ENCODE results near the gene C17orf75.

The C17orf75 gene

DNA sequence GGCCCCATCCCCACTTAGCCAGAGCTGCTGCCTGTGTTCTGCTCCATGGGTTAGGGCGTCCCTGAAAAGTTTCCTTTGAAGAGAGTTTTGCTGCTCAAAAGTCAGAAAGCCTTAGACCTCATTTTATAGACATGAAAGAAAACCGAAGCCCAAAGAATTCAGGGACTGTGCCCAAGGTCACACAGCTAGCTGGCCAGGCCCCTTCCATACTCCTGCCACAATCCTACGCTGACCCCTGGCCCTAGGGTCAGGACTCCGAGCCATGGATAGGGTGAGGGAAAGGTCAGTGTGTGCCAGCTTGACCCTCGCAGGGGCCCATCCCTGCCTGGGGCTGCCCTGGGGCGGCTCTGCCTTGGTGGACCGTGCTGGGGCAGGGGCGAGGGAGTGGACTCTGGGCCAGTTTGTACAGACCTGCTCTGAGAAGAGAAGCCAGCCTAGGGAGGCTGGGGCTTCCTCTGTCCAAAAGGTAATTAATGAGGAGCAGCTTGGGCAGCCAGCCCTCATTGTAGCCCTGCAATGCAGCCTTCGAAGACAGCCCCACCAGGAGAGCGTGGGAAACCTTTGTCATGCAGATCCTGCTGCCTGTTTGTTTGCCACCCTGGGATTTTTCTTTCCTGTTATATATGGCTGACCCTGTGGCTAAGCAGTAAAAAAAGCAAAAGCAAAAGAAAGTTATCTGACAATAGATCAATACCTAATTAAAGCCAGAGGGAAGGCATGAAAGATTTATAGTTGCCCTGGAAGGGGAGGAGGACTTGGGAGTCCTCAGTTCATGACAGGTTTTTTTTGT lies 38.9 kb downstream of the C17orf75 start:
- DNase-seq: no peak

DNA sequence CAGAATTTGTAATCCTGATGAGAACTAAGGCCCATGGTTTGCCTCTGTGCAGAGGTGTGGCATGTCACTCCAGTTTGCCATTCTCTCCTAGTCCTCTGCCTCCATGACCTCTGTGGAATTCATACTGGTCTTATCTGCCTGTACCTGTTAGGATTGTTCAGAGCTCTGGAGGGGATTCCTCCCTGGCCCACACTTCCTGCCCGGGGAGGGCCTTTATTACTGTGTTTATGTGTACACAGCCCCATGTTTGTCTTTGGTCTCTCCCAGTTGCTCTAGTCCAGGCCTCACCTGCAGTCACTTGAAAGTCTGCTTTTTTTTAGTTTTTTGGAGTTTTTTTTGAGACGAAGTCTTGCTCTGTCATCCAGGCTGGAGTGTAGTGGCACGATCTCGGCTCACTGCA lies 39.9 kb downstream of the C17orf75 start:
- no peak for DNase-seq

DNA sequence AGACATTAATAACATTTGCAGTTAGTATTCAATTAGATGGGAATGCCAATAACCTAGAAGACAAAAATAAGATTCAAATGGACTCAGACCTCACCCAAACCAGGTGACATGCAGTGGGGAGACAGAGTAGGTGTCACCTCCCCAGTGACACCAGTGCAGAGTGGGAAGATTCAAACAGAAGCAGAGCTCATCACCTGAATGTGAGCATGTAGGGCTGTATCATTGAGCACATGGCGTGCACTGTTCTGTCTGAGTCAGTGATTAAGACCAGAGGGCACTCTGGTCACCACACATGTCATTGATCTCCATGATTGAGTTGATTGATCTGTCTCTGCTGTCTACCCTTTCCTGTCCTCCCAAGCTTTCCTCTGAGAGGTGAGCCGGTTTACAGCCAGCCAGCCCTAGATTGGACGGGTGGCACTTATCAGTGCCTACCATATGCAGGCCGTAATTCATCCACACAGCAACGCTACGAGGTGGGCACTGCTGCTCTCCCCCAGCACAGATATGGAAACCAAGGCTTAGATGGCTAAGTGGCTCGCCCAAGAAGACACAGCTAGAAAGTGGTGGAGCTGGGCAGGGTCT lies 42.3 kb downstream of the C17orf75 start:
- no peak for DNase-seq

DNA sequence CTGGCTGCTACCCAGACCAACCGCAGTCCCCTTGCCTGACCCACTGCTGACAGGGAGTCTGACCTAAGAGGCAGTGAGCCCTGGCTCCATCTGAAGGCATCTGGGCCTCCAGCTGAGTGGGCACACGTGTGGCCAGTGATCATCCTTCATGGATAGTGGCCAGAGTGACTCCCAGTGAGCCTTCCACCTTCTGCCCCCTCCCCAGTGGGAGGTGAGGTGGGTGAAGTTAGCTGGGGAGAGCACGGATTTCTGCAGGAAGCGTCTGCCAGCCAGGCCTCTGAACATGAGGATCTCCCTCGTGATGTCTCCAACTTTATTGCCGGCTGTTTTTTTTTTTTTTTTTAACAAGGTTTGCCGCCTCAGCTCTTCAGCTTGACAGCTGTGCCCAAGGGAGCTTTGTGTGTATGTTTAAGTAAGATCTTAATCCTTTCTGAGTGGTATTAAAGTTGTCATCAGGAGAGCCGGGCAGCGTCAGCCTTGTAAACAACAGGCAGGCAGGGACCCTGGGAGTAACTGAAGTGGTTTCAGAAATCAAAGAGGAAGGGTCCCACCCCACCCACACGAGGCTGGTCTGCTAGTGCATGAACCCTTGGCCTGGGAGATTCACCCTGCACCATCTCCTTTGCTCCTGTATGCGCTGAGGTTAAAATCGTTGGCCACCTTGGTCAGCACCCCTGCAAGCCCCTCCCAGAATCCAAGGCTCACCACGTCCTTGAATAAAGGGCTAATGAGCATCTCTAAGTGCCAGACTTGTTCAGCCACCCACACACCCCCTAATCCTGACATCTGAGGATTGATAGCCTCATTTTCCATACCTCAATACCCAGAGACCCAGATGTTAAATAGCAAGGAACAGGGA lies 43.0 kb downstream of the C17orf75 start:
- no peak for DNase-seq

DNA sequence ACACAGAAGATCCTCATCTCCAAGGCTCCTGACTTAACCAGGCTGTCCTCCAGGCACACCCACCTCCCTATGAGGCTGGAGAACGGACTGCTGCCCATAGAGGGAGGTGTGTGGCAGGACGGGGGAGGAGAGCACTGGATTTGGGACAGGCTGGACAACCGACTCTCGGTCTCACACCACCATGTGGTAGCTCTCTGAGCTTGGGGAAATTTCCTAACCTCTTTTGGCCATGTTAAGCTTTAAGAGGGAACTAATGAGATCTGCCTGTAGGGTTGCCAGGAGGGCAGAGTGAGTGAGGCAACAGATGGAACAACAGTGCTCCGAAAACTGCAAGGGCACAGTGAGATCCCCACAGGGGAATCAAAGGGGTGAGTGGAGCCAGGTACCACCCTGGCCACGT lies 43.7 kb downstream of the C17orf75 start:
- DNase-seq: no peak

DNA sequence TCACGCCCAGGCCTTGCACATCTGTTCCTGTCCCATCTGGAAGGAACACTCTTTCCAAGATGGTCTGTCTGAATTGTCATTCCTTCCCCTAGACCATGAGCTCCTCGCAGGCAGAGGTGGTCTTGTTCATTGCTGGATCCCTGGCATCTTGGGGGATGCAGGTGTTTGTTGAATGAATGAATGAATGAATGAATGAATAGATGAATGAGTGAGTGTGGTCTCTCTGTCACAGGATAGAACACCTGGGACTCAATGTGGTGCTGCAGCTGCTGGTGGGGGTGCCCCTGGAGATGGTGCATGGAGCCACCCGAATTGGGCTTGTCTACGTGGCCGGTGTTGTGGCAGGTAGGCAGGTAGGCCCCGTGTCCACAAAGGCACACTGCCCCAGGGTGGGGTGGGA lies 44.1 kb downstream of the C17orf75 start:
- no peak for DNase-seq

DNA sequence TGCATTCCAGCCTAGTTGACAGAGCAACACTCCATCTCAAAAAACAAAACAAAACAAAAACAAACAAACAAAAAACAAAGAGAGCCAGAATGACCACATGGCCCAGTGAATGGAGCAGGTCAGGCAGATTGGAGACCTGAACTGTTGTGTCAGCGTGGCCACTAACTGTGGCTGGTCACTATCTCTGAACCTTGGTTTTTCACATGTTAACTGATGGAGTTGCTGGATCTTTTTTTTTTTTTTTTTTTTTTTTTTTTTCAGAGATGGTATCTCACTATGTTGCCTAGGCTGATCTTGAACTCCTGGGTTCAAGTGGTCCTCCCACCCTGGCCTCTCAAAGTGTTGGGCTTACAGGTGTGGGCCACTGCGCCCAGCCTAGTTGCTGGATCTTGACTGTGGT lies 44.5 kb downstream of the C17orf75 start:
- no peak for DNase-seq

DNA sequence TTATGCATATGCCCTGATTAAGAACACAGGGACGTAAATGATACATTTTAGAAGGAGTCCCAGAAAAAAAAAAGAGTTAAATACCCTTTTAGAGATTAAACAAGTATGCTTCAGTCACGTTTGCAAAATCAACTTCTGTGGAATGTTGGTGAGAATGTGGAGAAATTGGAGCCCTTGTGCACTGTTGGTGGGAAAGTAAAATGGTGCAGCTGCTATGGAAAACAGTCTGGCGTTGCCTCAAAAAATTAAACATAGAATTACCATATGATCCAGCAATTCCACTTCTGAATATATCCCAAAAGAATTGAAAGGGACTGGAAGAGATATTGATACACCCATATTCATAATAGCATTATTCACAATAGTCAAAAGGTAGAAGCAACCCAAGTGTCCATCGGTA lies 49.9 kb downstream of the C17orf75 start:
- no peak for DNase-seq

DNA sequence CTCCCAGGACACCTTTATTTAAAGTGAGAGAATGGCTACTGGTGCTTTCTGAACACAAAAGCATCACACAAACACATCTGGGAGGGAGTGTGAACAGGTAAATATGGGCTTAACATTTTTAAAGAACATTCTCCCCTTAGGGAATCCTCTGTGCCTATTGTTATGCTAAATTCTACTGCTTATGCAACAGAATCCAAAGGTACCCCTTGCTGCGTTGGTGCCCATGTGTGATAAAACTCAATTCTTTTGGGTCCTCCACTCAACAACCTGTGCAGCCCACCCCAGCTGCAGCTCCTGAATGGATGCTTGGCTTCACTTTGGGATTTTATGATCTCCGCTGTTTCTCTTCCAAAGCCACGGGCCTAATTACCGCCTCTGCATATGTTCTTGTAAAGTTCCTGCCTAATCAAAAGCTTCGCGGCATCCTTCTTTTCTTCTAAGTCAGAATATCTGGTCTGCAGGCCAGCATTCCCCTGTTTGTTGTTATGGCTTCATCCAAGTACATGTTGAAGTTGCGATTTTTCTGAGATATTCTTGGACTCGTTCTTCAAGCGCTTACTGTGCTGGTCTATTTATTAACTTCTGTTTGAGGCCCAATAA lies 52.4 kb downstream of the C17orf75 start:
- no peak for DNase-seq

DNA sequence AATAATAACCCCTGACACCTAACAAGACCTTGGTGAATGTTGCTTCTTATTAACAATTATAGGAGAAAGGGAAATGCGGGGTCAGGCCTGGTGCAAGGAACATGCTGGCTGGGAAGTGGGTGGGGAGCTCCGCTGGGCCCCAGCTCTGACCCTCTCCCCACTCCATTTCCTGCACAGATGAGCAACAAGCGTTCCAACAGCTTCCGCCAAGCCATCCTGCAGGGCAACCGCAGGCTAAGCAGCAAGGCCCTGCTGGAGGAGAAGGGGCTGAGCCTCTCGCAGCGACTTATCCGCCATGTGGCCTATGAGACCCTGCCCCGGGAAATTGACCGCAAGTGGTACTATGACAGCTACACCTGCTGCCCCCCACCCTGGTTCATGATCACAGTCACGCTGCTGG lies 53.4 kb downstream of the C17orf75 start:
- no peak for DNase-seq

DNA sequence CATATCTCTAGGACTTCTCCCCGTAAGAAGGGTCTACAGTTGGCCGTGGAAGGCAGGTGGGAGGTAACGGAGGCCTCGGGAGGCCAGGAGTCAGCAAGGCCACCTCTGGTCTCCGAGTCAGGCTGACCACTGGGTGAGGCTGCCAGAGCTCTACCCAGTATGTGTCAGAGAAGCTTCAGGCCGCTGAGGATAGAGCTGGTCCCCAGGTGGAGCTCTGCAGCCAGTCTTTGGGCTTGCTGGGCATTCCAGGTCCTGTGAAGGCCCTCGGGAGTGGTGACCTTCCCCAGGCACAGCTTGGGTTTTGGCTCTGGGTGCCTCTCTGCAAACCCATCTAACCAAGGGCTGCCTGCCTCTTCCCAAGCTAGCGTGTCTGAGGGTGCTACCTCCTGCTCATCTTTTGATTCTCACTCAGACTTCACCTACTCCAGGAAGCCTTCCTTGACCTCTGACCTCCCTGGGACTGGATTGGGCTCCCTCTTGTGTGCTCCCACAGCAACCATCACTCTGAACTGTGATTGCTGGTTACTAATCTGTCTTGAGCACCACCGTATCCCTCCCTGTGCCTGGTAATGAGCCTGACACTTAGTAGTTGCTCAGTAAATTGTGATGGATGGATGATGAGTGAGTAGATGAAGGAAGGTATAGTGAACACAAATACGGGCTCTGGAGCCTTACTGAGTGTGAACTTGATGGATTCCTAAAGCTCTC lies 54.0 kb downstream of the C17orf75 start:
- DNase-seq: no peak

DNA sequence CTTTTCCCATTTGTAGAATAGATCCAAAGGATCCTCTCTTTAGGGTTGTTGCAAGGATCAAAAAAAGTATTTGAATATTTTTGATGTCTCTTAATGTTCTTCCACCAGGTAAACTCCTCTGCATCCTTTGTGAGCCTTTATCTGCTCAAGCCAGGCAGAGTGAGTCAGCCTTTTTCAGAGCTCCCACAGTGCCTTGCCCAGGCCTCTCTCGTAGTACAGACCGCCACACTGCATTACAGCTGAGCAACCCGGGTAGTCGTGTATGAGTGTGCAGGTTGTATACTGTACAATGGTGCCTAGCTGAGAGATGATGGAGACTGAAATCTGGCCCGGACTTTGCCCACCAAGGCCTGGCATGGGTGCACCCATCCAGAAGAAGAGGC lies 55.5 kb downstream of the C17orf75 start:
- no peak for DNase-seq

DNA sequence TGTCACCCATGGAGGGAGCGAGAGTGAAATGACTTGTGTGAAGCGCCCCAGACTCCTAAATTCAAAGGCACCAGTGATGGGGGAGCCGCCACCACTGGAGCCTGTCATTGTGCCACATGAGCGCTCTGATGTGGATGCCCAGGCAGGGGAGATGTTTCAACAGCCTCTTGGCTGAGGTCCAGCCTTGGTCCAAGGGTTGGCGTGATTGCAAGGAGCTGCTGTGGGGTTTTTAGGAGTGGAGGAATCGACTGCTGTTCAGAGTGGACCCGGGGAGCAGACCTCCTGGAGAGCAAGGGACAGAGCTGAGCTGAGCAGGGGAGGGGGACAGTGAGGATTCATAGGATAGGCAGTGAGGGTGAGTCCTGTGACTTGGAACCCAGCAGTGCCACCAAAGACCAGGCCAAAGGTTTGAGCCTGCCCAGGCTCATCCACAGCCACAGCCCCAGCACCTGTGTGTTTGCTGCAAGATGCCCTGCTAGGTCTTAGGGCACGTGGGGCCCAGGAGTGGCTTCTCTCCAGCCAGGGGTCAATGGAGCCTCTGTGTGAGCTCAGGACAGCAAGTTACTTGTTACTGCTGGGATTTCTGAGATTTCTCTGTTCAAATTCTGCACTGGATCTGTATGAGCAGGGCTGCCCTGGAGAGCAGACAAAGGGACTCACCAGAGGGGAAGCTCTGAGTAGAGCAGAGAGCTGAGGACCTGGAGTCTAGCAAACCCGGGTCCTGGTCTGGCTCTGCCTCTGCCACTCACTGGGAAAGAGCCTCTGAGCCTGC lies 56.0 kb downstream of the C17orf75 start:
- no peak for DNase-seq

DNA sequence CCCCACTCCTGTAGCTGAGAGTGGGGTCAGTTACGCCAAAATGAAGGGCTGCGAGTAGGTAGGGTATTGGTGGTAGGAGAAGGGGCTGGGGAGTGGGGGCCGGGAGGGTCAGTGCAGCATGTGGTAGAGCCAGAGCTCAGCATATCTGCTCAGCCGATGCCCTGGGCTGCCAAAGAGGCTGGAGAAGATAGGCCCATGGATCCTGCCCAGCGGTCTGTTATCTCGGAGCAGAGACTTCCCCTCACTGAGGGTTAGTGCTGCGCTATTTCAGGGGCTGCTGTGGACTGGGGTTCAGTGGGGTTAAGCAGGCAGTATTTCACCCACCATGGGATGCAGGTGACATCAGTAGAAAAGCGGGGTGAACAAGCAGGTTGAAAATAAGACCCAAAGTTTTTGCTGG lies 56.7 kb downstream of the C17orf75 start:
- DNase-seq: no peak

DNA sequence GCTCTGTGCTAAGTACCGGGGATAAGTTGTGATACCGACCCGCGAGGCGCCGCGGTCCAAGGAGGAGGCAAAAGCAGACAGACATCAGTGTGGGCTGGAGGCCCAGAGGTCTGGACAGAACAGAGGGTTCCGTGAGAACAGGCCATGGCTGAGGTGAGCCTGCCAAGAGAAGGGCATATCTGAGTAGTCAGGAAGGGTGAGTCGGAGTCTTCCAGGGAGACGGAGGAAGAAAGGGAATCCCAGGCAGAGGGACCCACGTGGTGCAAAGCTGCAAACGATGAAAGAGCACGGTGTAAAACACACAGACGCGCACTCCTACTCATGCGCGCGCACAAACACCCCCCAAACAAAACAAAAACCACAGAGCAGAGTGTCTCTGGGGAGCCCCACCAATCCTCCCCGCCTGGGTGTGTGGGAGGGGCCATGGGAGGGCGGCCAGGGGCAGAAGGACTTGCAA lies 58.2 kb downstream of the C17orf75 start:
- DNase-seq: peak; percentile 57

DNA sequence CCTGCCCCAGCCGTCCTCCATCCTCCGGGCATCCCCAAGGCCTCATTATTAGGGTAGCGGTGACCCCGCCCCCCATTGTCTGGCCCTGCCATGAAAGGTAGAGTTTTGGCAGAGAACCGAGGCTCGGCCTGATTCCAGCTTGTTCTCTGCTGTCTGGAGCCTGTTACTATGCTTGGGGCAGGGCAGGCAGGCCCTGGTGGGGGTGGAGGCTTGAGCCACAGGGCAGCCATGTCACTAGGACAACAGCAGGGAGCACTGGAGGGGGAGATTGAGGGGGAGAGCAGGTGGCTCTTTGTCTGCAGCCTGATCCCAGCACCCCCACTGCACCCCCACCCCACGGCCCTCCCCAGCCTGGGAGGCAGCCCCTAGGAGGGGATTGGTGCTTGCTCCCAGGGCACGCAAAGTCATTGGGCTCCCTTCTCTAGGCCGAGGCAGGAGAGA lies 60.9 kb downstream of the C17orf75 start:
- no peak for DNase-seq

DNA sequence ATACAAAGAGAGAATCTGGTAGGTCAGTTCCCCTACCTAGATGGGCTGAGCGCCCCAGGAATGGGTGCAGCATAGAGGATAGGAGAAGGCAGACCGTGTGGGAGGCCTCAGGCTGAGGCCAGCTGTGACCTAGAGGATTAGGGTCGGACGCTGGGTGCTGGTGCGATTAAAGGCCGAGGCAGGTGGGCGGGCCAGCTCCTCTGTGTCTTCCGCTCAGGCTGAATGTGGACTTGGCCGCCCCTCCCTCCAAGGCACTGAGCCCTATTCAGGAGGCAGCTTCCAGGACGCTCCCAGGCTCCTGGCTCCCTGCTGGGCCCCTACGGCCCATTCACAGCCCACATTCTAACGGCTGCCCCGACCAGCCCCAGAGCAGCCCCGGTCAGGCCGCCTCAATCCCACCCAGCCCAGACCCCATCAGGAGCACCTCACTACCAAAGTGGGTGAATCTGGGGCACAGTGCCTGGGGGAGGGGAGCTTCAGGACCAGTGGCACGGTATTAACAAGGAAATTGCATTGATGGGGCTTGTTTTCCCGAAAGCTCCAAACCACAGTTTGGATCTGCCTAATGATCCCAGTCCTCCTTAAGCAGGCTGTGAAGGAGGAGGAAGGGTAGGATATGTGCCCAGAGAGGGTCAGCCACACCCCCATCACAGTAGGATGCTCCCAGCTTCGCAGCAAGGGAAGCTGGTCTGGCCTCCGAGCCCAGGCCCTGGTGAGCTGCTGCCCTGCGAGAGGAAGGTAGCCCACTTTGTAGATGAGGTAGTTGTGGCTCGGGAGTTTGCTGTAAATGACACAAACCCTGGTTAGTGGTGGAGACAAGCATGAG lies 61.9 kb downstream of the C17orf75 start:
- DNase-seq: no peak

DNA sequence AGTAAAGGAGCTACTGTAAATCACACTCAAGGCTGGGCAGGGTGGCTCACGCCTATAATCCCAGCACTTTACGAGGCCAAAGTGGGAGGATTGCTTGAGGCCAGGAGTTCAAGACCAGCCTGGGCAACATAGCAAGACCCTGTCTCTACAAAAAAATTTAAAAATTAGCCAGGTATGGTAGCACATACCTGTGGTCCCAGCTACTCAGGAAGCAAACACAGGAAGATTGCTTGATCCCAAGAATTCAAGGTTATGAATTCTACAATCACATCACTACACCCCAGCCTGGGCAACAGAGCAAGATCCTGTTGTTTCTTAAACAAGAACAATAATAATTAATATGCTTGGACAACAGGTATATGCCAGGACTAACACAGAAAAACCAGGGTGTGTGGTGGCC lies 63.2 kb downstream of the C17orf75 start:
- no peak for DNase-seq
